T follicular helper cell (primary cell): ENCODE measurements around the gene PDCL3.

Source experiments
- DNase-seq: peaks from one replicate; pipeline ENCODE4 v3.0.0-alpha.2; 2020; ENCODE audit warnings: low read depth

Gene PDCL3

DNA sequence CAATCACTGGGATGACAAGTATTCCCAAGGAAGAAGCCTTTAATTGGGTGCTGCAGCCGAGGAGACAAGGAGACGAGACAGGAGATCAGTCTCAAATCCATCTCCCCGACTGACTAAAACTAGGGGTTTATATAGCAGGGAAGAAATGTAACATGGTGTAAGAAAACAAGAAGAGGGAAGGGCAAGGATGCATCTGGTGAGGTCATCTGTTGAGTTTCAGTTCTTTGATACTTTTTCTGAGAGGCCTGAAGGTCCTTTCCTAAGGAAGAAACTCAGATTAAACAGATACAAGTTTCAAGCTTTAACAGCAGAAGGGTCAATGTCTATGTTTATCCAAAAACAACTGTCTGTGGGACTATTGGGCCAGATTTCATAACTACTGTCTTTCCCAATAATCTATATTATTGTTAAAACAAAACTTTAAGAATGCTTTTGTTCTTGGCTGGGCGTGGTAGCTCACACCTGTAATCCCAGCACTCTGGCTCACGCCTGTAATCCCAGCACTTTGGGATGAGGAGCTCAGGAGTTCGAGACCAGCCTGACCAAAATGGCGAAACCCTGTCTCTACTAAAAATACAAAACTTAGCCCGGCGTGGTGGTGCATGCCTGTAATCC lies 2.5 kb upstream of the PDCL3 start:
- no peak for DNase-seq

DNA sequence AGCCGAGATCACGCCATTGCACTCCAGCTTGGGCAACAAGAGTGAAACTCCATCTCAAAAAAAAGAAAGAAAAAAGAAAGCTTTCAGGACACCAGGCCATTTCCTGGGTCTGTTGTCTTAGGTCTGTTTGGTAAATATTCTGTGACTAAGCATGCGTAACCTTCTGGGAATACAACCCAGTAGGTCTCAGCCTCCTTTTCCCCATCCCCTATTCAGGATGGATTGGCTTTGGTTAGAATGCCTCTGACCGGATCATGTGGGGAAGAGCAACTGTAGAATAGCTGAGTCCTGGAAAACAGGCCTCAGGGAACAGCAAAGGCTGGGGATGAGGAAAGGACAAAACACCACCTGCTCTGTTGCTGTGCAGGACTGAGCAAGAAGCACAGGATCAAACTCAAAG lies 1.6 kb upstream of the PDCL3 start:
- no peak for DNase-seq

DNA sequence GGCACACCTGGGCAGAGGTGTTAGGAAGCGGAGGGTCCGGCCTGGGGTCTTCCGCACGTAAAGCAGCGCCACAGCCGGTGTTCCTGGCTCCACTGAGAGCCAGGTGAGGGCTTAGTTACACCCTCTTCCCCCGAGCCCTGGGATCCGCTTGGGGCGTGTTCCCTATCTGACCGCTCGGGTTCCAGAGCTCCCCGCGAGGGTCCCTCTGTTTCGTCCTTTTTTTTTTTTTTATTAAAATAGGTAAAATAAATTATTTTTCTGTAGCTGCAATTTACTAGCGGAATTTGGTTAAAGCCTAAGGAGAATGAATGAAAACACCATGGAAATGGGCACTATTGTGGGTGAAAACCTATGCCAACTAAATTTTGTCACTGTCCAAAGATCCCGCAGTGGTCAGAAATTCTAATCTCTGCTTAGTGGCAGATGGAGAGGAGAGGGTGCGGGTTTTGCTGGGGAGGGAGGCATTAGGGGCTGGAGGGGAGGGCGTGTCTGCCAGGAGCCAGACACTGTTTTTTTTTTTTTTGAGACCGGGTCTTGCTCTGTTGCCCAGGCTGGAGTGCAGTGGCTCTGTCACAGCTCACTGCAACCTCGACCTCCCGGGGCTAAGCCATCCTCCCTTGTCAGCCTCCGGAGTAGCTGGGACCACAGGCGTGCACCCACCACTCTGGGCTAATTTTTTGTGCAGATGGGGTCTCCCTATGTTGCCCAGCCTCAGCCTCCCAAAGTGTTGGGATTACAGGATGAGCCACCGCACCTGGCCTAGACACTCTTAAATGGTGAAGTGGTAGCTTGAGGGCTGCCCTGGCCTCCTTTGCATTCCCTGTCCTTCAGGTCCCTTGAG lies 834 bp downstream of the PDCL3 start:
- DNase-seq, result no peak

DNA sequence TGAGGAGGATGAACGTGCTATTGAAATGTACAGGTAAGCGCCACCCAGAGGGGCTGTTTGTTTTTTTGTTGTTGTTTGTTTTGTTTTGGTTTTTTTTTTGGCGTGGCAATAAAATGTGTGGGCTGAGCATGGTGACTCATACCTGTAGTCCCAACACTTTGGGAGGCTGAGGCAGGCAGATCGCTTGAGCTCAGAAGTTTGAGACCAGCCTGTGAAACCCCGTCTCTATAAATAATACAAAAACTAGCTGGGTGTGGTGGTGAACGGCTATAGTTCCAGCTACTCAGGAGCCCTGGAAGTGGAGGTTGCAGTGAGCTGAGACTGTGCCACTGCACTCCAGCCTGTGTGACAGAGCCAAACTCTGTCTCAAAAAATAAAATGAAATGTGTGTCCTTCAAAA lies 6.2 kb downstream of the PDCL3 start:
- no peak for DNase-seq

DNA sequence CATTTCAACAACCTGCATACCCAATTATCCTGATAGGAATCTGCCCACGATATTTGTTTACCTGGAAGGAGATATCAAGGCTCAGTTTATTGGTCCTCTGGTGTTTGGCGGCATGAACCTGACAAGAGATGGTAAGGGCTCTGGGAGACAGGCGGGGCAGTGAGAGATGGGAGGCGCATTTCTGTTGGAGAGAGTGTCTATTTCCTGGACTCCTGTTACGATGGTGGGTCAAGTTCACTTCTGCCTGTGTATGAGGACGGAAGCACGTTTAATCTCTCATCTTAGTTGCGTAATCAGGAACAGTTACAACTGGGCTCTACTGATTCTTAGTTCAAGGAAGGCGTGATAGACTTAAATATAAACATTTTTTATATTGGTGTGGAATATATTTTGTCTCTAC lies 8.9 kb downstream of the PDCL3 start:
- DNase-seq, result no peak

DNA sequence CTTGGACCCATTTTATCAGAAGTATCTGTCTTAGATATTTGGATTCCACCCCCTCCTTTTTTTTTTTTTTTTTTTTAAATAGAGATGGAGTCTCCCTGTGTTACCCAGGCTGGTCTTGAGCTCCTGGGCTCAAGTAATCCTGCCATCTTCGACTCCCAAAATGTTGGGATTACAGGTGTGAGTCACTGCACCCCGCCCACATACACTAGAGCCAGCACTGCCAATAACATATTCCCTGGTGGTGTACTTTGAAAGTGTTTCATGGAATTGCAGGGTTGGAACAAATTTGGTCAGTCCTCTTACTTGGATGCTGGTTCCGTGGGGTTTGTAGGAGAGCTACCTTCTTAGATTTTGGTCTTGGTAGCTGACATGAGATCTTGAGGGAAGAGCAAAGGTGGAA lies 15.0 kb downstream of the PDCL3 start:
- no peak for DNase-seq

DNA sequence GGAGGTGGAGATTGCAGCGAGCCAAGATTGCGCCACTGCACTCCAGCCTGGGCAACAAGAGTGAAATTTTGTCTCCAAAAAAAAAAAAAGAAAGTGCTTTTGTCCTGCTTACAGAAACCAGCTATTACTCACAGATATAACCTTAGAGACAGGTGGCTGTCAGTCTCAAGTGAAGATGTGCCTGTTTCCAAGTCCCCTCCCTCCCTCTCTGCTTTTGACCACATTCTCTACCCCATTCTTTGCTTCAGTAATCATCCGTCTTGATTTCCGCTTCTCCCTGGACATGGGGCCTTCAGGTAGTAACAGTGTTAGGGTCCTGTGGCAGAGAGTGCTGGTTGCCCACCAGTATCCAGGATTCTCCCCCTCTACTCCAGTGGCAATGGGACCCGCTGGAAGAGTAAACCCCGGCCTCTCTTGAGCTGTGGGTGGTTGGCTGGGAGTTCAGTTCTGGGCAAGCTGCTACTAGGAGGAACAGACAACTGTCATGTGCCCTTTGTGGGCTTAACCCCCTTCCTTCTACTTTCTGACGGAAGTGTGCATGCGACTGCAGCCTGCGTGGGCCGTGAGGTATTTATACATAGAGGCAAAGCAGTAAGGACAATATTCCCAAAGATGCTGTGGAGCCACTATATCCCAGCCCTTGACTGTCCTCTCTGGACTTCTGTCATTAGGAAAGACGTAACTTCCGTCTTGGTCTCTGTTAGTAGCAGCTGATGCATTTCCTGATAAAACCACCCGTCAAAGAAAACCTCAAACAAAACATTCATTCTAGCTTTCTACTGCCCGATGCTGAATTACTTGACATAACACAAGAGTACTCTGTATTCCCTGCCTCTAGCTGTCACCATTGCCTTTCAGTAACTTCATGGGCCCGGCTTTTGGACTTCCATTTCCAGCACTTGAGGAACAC lies 17.8 kb downstream of the PDCL3 start:
- DNase-seq, result peak; percentile 51

DNA sequence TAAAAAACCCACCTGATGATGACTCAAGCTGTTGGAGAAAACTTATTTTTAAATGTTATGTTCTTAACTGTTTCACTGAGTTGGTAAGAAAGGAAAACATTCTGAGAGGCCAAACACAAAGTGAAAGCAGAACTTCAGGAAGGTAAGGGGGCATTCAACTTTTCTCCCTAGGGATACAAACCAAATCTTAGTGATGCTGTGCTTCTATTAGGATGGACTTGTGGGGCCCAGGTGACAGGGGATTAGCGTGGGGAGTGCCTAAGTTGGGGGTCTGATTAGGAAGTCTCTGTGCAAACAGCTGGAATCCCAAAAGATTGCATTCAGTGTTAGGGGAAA lies 18.5 kb downstream of the PDCL3 start:
- no peak for DNase-seq

DNA sequence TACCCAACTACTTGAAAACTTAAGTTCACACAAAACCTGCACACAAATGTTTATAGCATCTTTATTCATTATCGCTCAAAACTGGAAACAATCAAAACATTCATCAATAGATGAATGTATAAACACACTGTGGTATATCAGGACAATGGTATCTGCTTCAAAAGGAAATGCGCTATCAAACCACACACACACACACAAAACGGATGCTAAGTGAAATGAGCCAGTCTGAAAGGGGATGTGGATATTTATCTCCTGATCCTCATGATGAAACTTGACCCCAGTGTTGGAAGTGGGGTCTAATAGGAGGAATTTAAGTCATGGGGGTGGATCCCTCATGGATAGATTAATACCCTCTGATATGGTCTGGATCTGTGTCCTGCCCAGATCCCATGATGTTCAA lies 22.0 kb downstream of the PDCL3 start:
- no peak for DNase-seq

DNA sequence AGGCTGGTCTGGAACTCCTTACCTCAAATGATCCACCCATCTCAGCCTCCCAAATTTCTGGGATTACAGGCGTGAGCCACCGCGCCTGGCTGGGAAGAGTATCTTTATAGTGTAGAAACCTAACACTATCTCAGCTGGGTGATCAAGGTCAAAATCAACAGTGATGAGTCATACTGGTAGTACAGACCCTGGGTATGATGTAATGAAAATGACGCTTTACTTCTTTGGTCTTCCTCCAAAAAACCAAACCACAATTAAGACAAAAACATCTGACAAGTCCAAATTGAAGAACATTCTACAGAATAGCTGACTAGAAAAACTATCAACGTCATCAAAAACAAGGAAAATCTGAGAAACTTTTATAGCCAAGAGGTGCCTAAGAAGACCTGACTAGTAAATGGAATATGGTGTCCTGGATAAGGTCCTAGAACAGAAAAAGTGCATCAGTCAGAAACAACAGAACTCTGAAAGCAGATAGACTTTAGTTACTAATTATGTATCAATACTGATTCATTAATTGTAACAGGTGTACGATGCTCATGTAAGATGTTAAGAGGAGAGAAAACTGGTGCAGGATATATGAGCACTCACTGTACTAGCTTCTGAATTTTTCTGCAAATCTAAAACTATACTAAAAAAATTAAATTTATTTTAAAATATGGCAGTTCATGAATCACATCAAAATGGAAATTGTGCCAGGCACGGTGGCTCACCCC lies 25.4 kb downstream of the PDCL3 start:
- DNase-seq, result no peak

DNA sequence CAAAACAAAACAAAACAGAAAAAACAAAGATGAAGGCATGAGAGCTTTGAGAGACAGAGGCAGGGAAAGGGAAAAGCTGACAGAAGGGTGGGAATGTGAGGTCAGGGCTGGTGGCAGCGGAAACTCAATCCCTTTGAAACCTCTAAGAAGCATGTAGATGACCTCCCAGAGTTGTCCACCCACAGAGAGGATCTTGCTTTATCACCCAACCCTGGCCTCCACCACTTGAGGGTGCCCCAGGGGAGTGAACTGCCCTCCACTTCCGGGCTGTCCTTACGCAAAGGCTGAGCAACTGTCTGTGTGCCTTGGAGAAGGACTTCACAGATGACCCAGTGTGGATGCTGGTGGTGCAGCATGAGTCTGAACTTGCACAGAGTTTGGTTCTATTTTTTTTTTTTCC lies 26.7 kb downstream of the PDCL3 start:
- no peak for DNase-seq

DNA sequence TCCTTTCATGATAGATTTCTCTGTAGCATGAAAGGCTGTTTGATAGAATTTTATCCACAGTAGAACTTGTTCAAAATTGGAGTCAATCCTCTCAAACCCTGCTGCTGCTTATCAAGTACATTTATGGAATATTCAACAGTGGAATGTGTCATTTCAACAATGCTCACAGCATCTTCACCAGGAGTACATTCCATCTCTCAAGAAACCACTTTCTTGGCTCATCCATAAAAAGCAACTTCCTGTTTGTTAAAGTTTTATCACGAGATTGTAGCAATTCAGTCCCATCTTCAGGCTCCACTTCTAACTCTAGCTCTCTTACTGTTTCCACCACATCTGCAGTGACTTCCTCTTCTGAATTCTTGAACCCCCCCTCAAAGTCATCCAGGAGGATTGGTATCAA lies 29.4 kb downstream of the PDCL3 start:
- no peak for DNase-seq

DNA sequence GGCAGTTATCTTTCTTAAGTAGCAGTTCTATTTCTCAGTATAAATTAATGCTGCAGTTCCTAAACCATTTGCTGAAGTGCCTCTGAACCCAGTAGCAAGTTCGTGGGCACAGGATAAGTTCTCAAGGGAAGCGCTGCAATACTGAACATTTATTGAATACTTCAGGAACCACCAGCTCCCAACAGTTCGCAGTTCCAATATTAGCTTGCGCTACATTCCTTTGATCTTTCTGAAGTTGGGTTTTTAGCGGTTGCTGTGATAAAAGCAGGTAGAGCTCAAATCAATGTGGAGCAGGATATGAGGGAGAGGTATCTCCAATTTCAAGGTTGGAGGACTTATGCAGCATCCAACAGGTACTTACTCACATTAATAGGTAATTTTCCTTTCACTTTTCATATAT lies 33.7 kb downstream of the PDCL3 start:
- DNase-seq, result no peak

DNA sequence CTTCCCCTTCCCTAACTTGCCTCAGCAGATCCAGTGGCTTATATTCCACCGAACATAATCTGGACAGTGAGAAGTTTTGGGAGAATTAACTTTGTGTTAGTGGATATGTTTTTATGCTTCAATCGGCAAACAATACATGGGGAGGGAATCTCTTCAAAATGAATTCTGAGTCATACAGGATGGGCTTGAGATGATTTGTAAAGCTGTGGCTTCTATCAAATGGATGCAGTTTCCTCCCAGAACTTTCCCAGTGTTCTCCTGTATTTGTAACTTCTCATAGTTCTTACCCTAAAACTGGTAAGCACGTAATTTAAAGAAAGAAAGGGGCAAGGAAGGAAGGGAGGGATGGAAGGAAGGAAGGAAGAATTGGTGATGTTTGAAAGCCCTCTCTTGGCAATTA lies 36.8 kb downstream of the PDCL3 start:
- DNase-seq, result no peak

DNA sequence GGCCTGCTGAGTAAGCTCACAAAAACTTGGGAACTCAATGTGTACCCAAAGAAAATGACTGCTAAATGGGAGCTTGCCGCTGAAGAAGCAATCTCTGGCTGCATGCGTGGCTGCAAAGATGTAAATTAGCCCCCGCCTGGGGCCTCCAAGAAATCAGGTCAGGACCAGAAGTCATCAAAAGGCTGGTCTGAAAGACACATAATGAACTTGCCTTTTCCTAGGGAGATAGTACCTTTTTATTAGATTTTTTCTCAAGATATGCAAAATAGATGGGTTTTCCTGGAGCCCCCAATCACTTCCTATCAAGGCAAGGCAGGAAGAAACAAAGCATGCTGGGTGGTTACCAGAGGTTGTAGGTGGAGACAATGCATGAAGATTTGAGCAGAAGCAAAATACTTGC lies 38.9 kb downstream of the PDCL3 start:
- DNase-seq, result no peak

DNA sequence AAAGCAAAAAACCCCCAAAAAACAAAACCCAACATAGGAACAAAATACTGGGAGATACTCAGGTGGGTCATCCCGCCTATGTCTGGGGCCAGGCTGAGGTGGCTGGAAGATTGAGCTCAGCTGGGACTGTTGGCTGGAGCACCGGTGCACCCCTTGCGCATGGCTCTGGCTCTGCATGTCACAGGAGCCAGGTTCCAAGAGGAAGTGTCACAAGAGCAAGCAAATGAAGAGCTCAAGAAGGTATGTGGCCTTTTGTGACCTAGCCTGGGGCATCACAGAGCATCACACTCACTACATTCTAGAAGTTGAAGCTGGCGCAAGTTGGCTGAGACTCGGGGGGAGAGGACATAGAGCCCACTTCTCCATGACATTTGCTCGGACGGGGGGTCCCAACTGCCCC lies 40.6 kb downstream of the PDCL3 start:
- DNase-seq, result no peak

DNA sequence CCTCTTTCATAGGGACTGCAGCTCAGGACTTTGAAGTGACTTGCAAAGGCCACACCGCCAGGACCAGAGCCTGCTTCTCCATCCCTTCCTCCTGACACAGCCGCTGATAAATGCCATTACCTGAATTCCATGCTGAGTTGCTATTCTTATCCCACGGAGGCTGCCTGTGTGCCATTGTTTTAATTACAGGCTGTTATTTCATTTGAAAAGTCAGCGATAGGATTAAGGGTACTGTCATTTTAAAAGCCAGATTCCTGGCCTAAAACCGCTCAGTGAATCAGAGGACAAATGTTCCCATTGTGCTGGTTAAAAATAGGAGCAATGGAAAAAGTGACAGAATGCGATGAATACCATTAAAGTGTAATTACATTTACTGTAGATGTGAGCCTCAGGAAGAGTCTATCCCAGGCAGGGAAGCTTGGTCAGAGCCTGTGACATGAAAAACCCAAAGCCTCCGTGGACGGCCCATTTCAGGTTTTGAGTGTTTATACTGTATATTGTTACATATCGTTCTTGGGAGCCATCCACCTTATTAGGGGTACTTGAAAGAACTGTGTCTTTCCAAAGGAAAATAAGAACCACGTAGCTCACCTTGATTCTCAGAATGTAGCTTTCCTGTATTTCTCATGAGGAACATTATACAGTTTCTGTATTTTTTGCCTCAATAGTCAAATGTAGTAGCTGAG lies 41.3 kb downstream of the PDCL3 start:
- no peak for DNase-seq

DNA sequence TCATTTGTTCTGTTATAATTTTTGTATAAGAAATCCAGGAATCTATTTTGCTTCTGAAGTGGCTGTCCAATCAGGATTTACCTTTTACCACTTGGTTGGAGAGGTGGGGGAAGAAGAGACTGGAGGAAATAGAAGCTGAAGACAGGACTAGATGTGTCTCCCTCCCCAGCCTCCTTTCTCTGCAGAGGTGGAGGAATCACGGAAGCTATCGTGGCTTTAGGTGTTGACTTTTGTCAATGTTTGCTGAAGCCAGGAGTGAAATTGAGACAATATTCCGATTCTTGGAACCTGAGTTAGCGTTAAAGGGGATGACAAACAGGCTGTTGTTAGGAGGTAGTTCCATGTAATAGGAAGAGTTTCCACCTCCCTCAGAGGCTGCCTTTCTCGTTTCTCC lies 43.5 kb downstream of the PDCL3 start:
- DNase-seq, result no peak

DNA sequence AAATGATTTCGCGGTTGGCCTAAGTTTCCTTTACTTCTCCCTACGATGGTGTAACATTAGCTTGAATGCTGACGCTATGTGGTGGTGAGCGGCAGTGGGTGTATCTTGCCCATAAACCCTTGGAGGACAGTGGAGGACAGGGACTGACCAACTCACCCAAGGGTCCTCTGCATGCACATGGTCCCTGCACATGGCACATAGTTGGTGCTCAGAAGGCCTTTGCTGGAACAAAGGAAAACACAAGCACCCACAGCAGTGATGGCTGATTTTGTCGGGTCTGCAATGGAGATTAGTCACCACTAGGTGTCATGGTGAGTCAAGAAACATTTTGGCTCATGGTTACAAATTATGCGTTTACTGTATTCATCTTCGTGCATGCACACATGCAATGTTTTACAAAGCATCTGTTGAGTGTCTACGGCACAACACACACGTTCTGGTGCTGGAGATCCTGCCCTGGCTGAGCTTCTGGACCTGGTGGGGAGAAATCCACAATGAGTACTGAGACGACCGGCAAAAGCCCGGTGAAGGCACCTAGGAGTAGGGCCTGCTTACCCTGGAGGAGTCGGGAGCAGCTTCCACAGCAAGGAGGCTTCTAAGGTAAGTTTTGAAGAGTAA lies 44.0 kb downstream of the PDCL3 start:
- DNase-seq, result no peak

DNA sequence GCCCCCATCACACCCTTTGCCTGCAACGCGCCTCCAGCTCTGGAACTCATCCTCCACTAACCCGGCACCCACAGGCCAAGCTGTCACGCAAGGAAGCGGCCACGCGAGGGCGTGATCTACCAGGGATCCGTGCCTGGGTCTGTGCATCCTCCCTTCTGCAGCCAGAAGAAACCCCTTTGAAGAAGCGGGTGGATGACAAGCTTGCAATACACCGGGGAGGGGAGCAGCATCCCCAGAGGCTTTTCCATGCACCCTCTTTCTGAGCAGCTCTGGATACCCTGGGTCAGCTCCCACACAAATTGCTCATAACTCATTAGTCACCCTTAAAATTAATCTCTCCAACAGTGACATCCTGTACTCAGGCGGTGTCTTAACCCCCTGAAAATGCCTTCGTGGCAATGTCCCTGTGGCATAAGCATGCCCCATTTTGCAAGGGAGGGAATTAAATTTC lies 47.6 kb downstream of the PDCL3 start:
- DNase-seq, result peak; percentile 69
